Mesendoderm (in vitro differentiated cells): ENCODE data around the gene MYCN.

Experiments used
- DNase-seq: peaks from one replicate; pipeline ENCODE4 v3.0.0; 2013
- H2AK5ac ChIP-seq: 2 replicates; pipeline ENCODE4 v1.6.1; 2013; ENCODE audit warnings: low read length, inconsistent platforms
- H2BK120ac ChIP-seq: 2 replicates; pipeline ENCODE4 v1.6.1; 2013; ENCODE audit warnings: low read depth, mild to moderate bottlenecking, low read length, moderate library complexity, mixed read lengths
- H2BK15ac ChIP-seq: replicated peaks from 2 replicates; pipeline ENCODE4 v1.6.1; 2013; ENCODE audit warnings: low read depth, mild to moderate bottlenecking, moderate library complexity
- H2BK5ac ChIP-seq: 2 replicates; pipeline ENCODE4 v1.6.1; 2013; ENCODE audit warnings: low read length, inconsistent platforms
- H3K18ac ChIP-seq: 2 replicates; pipeline ENCODE4 v1.6.1; 2013; ENCODE audit warnings: mild to moderate bottlenecking, low read length, mixed read lengths
- H3K23ac ChIP-seq: one replicate; pipeline ENCODE4 v1.6.1; 2013; ENCODE audit warnings: low read length
- H3K27ac ChIP-seq: 2 replicates; pipeline ENCODE4 v1.5.1; 2013; ENCODE audit warnings: low read depth, mild to moderate bottlenecking, inconsistent platforms, low read length, moderate library complexity
- H3K27me3 ChIP-seq: 2 replicates; pipeline ENCODE4 v1.6.1; 2013; ENCODE audit warnings: low read length, control low read depth, mild to moderate bottlenecking, inconsistent platforms; ENCODE audit not compliant: insufficient read depth, poor library complexity
- H3K36me3 ChIP-seq: 2 replicates; pipeline ENCODE4 v1.6.1; 2013; ENCODE audit warnings: low read length, inconsistent platforms; ENCODE audit not compliant: control insufficient read depth, insufficient read depth
- H3K4ac ChIP-seq: one replicate; pipeline ENCODE4 v1.6.1; 2013; ENCODE audit warnings: low read depth, mild to moderate bottlenecking, low read length, moderate library complexity
- H3K4me1 ChIP-seq: 2 replicates; pipeline ENCODE4 v1.6.1; 2013; ENCODE audit warnings: low read depth, low read length, inconsistent platforms; ENCODE audit not compliant: control insufficient read depth
- H3K4me2 ChIP-seq: 2 replicates; pipeline ENCODE4 v1.6.1; 2013; ENCODE audit warnings: low read length
- H3K4me3 ChIP-seq: 2 replicates; pipeline ENCODE4 v1.5.1; 2013; ENCODE audit warnings: mild to moderate bottlenecking, low read length
- H3K56ac ChIP-seq: one replicate; pipeline ENCODE4 v1.6.1; 2013; ENCODE audit warnings: low read length
- H3K79me1 ChIP-seq: 2 replicates; pipeline ENCODE4 v1.6.1; 2013; ENCODE audit warnings: low read length, inconsistent platforms
- H3K79me2 ChIP-seq: 2 replicates; pipeline ENCODE4 v1.6.1; 2013; ENCODE audit warnings: mild to moderate bottlenecking, low read length; ENCODE audit not compliant: control insufficient read depth, insufficient read depth
- H3K9ac ChIP-seq: 2 replicates; pipeline ENCODE4 v1.6.1; 2013; ENCODE audit warnings: low read length, inconsistent platforms
- H4K5ac ChIP-seq: one replicate; pipeline ENCODE4 v1.6.1; 2013; ENCODE audit warnings: low read length
- H4K8ac ChIP-seq: one replicate; pipeline ENCODE4 v1.6.1; 2013; ENCODE audit warnings: low read depth, mild to moderate bottlenecking, control low read depth, low read length, moderate library complexity
- WGBS: extraction: QIAGEN DNeasy Blood & Tissue Kit; methylation state at CpG from one replicate; pipeline ENCODE4 v1.1.7; 2013; ENCODE audit warnings: low lambda C conversion rate, missing lambda C conversion rate; ENCODE audit not compliant: insufficient coverage; ENCODE audit errors: extremely low coverage; 5-methylcytosine and 5-hydroxymethylcytosine counted together

Gene MYCN

DNA sequence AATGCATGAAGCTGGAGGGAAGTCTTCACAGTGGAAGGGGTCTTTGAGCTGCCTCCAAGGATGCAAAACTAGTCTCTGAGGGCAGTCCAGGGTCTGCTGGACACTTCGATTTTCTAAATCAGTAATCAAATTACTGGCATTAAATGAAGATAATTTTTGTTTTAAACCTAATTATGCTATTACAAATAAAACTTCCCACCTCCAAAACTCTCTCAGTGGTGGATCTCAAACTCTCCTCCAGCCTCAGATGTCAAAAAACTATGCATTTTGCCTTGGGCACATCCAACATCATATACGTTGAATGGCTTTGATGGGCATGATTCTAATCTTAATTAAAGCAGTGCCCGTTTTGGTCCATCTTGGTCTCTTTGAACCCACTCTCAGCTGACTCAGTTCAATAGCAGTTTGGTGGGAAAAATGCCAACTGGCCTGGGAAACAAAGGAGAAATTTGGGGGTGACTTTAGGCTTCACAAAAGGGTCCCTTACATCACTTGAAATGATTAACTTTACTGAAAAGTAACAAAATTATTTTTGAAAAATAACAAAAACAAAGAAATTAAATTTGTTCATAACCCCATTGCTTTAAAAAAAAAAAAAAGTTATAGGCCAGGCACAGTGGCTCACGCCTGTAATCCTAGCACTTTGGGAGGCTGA is 5.9 kb upstream of the MYCN start:
- Histone ChIP-seq H3K56ac (no peak overlapping the region), H3K4ac (no peak overlapping the region), H2BK120ac (no peak overlapping the region), H3K27me3 (no peaks in the 10 kb centered on the region), H4K8ac (no peak overlapping the region), H3K23ac (no peak overlapping the region), H3K36me3 (no peaks in the 10 kb centered on the region), H3K4me3 (no peak overlapping the region), H3K79me2 (no peaks in the 10 kb centered on the region), H3K4me1 (no peaks in the 10 kb centered on the region), H3K18ac (no peak overlapping the region), H2BK5ac (no peak overlapping the region), H3K79me1 (no peaks in the 10 kb centered on the region), H2BK15ac (no peak overlapping the region), H4K5ac (no peak overlapping the region), H3K9ac (no peak overlapping the region), H3K4me2 (no peak overlapping the region), H3K27ac (no peak overlapping the region), H2AK5ac (no peak overlapping the region)
- WGBS: no CpG with 5 or more reads among the region's 4 CpGs
- DNase-seq: no peak

DNA sequence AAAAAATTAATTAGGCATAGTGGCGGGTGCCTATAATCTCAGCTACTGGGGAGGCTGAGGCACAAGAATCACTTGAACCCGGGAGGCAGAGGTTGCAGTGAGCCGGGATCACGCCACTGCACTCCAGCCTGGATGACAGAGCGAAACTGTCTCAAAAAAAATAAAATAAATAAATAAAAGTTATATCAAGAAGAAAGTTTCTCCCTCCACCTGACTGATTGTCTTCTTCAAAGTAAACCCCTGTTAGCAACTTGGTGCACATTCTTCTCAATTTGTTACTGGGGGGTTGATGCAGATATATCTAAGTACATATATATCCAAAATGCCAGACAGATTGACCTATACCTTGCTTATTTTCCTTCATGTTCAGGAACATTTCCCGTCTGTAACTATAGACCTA is 5.2 kb upstream of the MYCN start:
- H3K18ac ChIP-seq: no peak overlapping the region
- no peak overlapping the region for H3K27ac ChIP-seq
- no peak overlapping the region for H2BK120ac ChIP-seq
- no peaks in the 10 kb centered on the region for H3K36me3 ChIP-seq
- no peak overlapping the region for H3K4ac ChIP-seq
- no peak overlapping the region for H2BK15ac ChIP-seq
- no peak overlapping the region for H4K8ac ChIP-seq
- no peak overlapping the region for H2BK5ac ChIP-seq
- no peak for DNase-seq
- H3K9ac ChIP-seq: no peak overlapping the region
- no CpG with 5 or more reads among the region's 6 CpGs for WGBS
- no peak overlapping the region for H4K5ac ChIP-seq
- no peaks in the 10 kb centered on the region for H3K79me2 ChIP-seq
- no peaks in the 10 kb centered on the region for H3K79me1 ChIP-seq
- no peak overlapping the region for H3K4me3 ChIP-seq
- no peak overlapping the region for H3K23ac ChIP-seq
- no peak overlapping the region for H3K56ac ChIP-seq
- H3K4me1 ChIP-seq: no peaks in the 10 kb centered on the region
- no peaks in the 10 kb centered on the region for H3K27me3 ChIP-seq
- no peak overlapping the region for H2AK5ac ChIP-seq
- H3K4me2 ChIP-seq: no peak overlapping the region

DNA sequence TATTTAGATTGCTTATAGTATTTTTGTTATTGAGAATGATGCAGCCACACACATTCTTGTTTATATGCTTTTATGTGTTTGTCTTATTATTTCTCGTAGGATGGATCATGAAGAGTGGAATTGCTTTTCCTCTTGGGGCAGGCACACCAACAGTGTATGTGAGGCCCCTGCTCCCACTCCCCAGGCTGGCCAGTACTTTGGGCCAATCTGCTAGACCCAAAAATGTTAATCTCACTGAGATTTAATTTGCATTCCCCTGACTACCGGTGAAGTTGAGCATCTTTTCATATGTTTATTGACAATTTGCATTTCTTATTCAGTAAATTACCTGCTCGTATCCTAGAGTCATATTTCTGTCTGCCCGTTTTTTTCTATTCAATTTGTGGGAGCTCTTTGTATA is 4.7 kb upstream of the MYCN start:
- WGBS: no CpG with 5 or more reads among the region's 4 CpGs
- no peak overlapping the region for H2BK5ac ChIP-seq
- no peak overlapping the region for H2AK5ac ChIP-seq
- no peak overlapping the region for H3K18ac ChIP-seq
- no peaks in the 10 kb centered on the region for H3K4me1 ChIP-seq
- peaks cover 3% of the 10 kb centered on the region for H3K79me2 ChIP-seq
- no peak overlapping the region for H3K4me3 ChIP-seq
- no peak for DNase-seq
- H4K8ac ChIP-seq: no peak overlapping the region
- H3K79me1 ChIP-seq: no peaks in the 10 kb centered on the region
- no peak overlapping the region for H3K56ac ChIP-seq
- no peak overlapping the region for H4K5ac ChIP-seq
- no peak overlapping the region for H3K27ac ChIP-seq
- no peak overlapping the region for H3K9ac ChIP-seq
- H3K23ac ChIP-seq: no peak overlapping the region
- H3K4me2 ChIP-seq: no peak overlapping the region
- H3K4ac ChIP-seq: no peak overlapping the region
- H3K36me3 ChIP-seq: no peaks in the 10 kb centered on the region
- no peak overlapping the region for H2BK15ac ChIP-seq
- no peaks in the 10 kb centered on the region for H3K27me3 ChIP-seq
- H2BK120ac ChIP-seq: no peak overlapping the region

DNA sequence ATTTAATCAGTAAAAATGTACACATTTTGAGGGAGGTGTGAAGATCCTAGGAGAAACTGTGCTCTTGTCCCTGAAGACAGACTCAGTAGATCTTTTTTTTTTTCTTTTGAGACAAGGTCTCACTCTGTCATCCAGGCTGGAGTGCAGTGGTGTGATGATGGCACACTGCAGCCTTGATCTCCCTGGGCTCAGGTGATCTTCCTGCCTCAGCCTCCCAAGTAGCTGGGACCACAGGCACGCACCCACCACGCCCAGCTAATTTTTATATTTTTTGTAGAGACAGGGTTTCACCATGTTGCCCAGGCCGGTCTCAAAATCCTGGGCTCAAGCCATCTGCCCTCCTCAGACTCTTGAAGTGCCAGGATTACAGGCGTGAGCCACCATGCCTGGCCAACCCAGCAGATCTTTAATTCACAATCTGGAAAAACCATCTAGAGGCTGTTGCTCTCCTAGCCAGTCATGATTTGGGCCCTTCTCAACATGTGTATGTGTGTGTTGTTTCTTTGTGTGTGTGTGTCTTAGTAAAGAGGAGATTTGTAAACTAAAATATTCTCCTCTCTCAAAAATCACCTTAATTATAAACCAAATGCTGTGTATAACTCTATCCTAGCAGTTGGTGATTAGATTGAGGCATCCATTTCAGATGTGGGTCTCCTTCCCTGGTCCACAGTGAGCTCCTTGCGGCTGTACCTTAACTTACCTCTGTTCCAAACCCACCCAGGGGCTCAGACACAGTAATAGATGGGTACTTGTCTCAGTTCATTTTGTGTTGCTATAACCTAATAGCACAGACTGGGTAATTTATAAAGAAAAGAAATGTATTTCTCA is 3.9 kb upstream of the MYCN start:
- Histone ChIP-seq H4K8ac (no peak overlapping the region), H3K4me1 (no peaks in the 10 kb centered on the region), H3K79me1 (no peaks in the 10 kb centered on the region), H2BK120ac (no peak overlapping the region), H2BK15ac (no peak overlapping the region), H3K79me2 (peaks cover 11% of the 10 kb centered on the region), H3K9ac (no peak overlapping the region), H3K4me2 (no peak overlapping the region), H3K27ac (no peak overlapping the region), H2AK5ac (no peak overlapping the region), H3K27me3 (no peaks in the 10 kb centered on the region), H3K36me3 (no peaks in the 10 kb centered on the region), H3K18ac (no peak overlapping the region), H3K56ac (no peak overlapping the region), H3K4me3 (no peak overlapping the region), H4K5ac (no peak overlapping the region), H3K4ac (no peak overlapping the region), H2BK5ac (no peak overlapping the region), H3K23ac (no peak overlapping the region)
- WGBS: no CpG with 5 or more reads among the region's 5 CpGs
- DNase-seq: no peak

DNA sequence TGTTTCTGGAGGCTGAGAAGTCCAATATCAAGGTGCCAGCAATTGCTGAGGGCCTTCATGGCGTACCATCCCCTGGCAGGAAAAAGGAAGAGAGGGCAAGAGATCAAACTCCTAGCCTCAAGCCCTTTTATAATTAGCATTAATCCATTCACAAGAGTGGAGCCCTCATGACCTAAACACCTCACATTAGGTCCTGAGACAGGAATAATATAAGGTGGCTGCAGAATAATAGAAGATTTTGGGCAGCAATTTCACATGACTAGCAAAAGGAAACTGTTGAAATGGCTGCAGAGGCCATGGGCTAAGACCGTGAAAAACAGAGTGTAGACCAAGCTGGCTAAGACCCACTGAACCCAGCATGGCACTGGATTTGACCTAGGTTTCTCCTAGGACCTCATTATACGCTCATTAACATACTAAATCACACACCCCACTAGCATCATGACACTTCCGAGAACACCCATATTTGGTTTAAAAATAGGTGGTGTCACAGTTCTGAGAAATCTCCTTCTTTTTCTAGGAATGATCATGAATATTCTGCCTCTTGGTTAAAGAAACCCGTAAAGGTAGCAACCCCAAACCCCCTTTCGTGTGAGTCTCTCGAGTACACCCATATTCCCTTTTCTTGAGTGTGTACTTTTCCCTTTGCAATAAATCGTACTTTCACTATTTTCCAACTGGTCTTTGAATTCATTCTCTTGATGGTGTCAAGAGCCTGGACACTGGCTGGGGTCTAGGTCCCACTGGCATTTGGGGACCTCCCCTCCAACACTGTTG is 3.1 kb upstream of the MYCN start:
- no CpG with 5 or more reads among the region's 8 CpGs for WGBS
- peaks cover 17% of the 10 kb centered on the region for H3K79me2 ChIP-seq
- no peak for DNase-seq
- no peak overlapping the region for H3K4me3 ChIP-seq
- H3K23ac ChIP-seq: no peak overlapping the region
- no peaks in the 10 kb centered on the region for H3K27me3 ChIP-seq
- H2BK5ac ChIP-seq: no peak overlapping the region
- H3K56ac ChIP-seq: no peak overlapping the region
- no peak overlapping the region for H2AK5ac ChIP-seq
- H2BK120ac ChIP-seq: no peak overlapping the region
- H3K18ac ChIP-seq: no peak overlapping the region
- no peak overlapping the region for H3K27ac ChIP-seq
- no peak overlapping the region for H3K4me2 ChIP-seq
- H2BK15ac ChIP-seq: no peak overlapping the region
- no peak overlapping the region for H3K9ac ChIP-seq
- no peaks in the 10 kb centered on the region for H3K36me3 ChIP-seq
- no peak overlapping the region for H4K5ac ChIP-seq
- H3K4ac ChIP-seq: no peak overlapping the region
- H3K4me1 ChIP-seq: no peaks in the 10 kb centered on the region
- no peaks in the 10 kb centered on the region for H3K79me1 ChIP-seq
- H4K8ac ChIP-seq: no peak overlapping the region
